Body of pancreas (tissue), 4 donors: Measurements from ENCODE around the gene GOLGA7B. TPM values are rescaled to one million over a fixed set of nuclear protein-coding genes. Genes with fewer than 3 reads are reported as not detected.

Experiments
- ATAC-seq: fragments of 150-250 bp; one replicate; pipeline ENCODE4 v1.9.1; 2016
- DNase-seq, 4 donors: peaks; one replicate each; pipeline ENCODE4 v3.0.0-alpha.2; 2019
- H3K27ac ChIP-seq, 4 donors: fragments of 200-600 bp; sonication (generic); 1 replicate in 3 of 4; 2 replicates in 1 of 4; pipeline versions ENCODE4 v1.5.1 to v1.6.1; 2016 to 2019; ENCODE audit warnings: mild to moderate bottlenecking in 1 of 4, mixed read lengths in 1 of 4, moderate library complexity in 1 of 4
- H3K27me3 ChIP-seq, 2 donors: fragments of 200-600 bp; sonication (generic); one replicate each; pipeline ENCODE4 v1.6.0; 2016; ENCODE audit warnings: mild to moderate bottlenecking in 1 of 2
- H3K36me3 ChIP-seq, 2 donors: fragments of 200-600 bp; sonication (generic); replicated peaks in 1 of 2; 2 replicates each; pipeline ENCODE4 v1.5.1; 2016; ENCODE audit warnings: low read depth in 2 of 2; ENCODE audit not compliant: insufficient read depth in 1 of 2
- H3K4me1 ChIP-seq: fragments of 200-600 bp; sonication (generic); one replicate; pipeline ENCODE4 v1.6.0; 2016
- H3K4me3 ChIP-seq, 2 donors: fragments of 200-600 bp; sonication (generic); 1 replicate in 1 of 2; 2 replicates in 1 of 2; pipeline ENCODE4 v1.5.1; 2016 to 2019
- H3K9me3 ChIP-seq, 3 donors: fragments of 200-600 bp; sonication (generic); 1 replicate in 2 of 3; 2 replicates in 1 of 3; pipeline ENCODE4 v1.5.1; 2016
- POLR2A ChIP-seq, 3 donors: fragments of 450-650 bp; IDR thresholded peaks; one replicate each; pipeline ENCODE4 v1.6.1; 2016; ENCODE audit warnings: antibody characterized with exemption in 3 of 3, mild to moderate bottlenecking in 2 of 3
- WGBS, 2 donors: methylation state at CpG; one replicate each; pipeline ENCODE4 v1.1.5; 2017; 5-methylcytosine and 5-hydroxymethylcytosine counted together
- intact Hi-C: fragments of 100-400 bp; cut with DNase I; formaldehyde crosslinking; loops from one replicate; pipeline ENCODE4 v1.15.1; 2023
- total RNA-seq, 2 donors: library from RNA; depleted of rRNA; stranded (reverse); fragments of >200 nt; gene quantifications; one replicate each; pipeline ENCODE4 v1.1.0, GENCODE V29; 2016
- TF ChIP-seq, protein P1 (sequence below), 7 experiments: fragments of 450-650 bp in 4 of 7; fragments of 200-600 bp in 3 of 7; sonication (generic) in 3 of 7; IDR thresholded peaks; one replicate each; pipeline ENCODE4 v1.5.1; 2016 to 2019; ENCODE audit warnings: antibody characterized with exemption in 7 of 7

Gene GOLGA7B
- total RNA-seq, 2 donors from 2014 or later: 9.1 to 12.5 TPM

DNA sequence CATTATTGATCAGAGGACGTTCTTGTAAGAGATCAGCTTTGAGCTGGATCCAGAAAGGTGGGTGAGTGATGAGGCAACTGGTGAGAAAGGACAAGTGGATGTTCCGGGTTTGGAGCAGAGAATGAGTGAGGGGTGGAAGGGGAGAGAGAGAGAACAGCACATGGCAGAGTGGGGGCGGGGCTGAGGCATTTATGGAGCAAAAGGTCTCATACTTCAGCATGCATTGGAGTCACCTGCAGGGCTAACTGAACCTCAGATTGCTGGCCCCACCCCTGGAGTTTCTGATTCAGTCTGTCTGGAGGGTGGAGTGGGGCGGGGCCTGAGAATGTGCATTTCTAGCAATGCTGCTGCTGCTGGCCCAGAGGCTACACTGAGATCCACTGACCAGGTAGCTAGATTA, 71.2 kb downstream of the GOLGA7B start:
- Histone ChIP-seq H3K36me3 (no peaks in the 10 kb centered on the region), H3K4me3 (no peak overlapping the region), H3K27ac (peak overlapping the region in 2 of 4 donors; percentile 43 to 54), H3K27me3 (no peaks in the 10 kb centered on the region), H3K4me1 (peaks cover 28% of the 10 kb centered on the region), H3K9me3 (no peaks in the 10 kb centered on the region)
- WGBS, 2 donors: 36 to 40% methylated on average over 4 of the region's 4 CpGs
- intact Hi-C loops: no loop called here
- DNase-seq (no peak), ATAC-seq (no peak)
- TF ChIP-seq, protein P1, sequence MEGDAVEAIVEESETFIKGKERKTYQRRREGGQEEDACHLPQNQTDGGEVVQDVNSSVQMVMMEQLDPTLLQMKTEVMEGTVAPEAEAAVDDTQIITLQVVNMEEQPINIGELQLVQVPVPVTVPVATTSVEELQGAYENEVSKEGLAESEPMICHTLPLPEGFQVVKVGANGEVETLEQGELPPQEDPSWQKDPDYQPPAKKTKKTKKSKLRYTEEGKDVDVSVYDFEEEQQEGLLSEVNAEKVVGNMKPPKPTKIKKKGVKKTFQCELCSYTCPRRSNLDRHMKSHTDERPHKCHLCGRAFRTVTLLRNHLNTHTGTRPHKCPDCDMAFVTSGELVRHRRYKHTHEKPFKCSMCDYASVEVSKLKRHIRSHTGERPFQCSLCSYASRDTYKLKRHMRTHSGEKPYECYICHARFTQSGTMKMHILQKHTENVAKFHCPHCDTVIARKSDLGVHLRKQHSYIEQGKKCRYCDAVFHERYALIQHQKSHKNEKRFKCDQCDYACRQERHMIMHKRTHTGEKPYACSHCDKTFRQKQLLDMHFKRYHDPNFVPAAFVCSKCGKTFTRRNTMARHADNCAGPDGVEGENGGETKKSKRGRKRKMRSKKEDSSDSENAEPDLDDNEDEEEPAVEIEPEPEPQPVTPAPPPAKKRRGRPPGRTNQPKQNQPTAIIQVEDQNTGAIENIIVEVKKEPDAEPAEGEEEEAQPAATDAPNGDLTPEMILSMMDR (IDR thresholded peaks at IDR 0.05): no peak
- TF ChIP-seq POLR2A (IDR thresholded peaks at IDR 0.05): no peak

Other genes starting within 250 kb of the GOLGA7B start
- gene MORN4, start 216.3 kb upstream of the GOLGA7B start, total RNA-seq: 1 to 10 TPM; 4.9 to 8.3 TPM
- 1 to 10 TPM; 3.6 to 5.7 TPM for gene PI4K2A, start 209.2 kb upstream of the GOLGA7B start, total RNA-seq
- 10 to 100 TPM in 1 of 2 donors, 1 to 10 TPM in 1; 5.7 to 14.8 TPM for gene AVPI1, start 162.6 kb upstream of the GOLGA7B start, total RNA-seq
- gene MARVELD1, start 136.1 kb upstream of the GOLGA7B start, total RNA-seq: 1 to 10 TPM; 4.3 to 6.5 TPM
- gene ZFYVE27, start 112.7 kb upstream of the GOLGA7B start, total RNA-seq: 10 to 100 TPM; 14.8 to 32.6 TPM
- gene SFRP5, start 77.8 kb upstream of the GOLGA7B start, total RNA-seq: 100 to 1,000 TPM; 163 to 226 TPM
- under 1 TPM in 1 of 2 donors, not detected in 1; 0.52 TPM for gene CRTAC1, start 180.8 kb downstream of the GOLGA7B start, total RNA-seq